HepG2 (cell line): ENCODE results near the gene APBA1.

Experiments used
- BRF2 ChIP-seq: sonication (generic); formaldehyde crosslinking; IDR thresholded peaks from 2 replicates; pipeline ENCODE4 v1.8.1; 2022; ENCODE audit warnings: mild to moderate bottlenecking, missing genetic modification reagents
- GTF2F1 ChIP-seq: fragments of 150-350 bp; IDR thresholded peaks from 2 replicates; pipeline ENCODE4 v1.6.1; 2014; ENCODE audit warnings: low read length
- JUN ChIP-seq: sonication (generic); formaldehyde crosslinking; IDR thresholded peaks from 2 replicates; pipeline ENCODE4 v1.4.0; 2020; ENCODE audit warnings: mild to moderate bottlenecking, missing genetic modification reagents
- JUNB ChIP-seq: sonication (generic); formaldehyde crosslinking; IDR thresholded peaks from 2 replicates; pipeline ENCODE4 v1.8.0; 2022; ENCODE audit warnings: missing genetic modification reagents, mild to moderate bottlenecking, borderline replicate concordance
- MAFK ChIP-seq, 2 experiments: IDR thresholded peaks in 1 of 2; conservative IDR thresholded peaks in 1 of 2; 2 replicates each; pipeline ENCODE4 v1.6.1; 2011; ENCODE audit warnings: improper control_type of control experiment in 2 of 2, low read length in 2 of 2
- RELA ChIP-seq: sonication (generic); formaldehyde crosslinking; IDR thresholded peaks from 2 replicates; pipeline ENCODE4 v1.4.0; 2020; ENCODE audit warnings: missing genetic modification reagents
- SNAPC2 ChIP-seq: sonication (generic); formaldehyde crosslinking; IDR thresholded peaks from 2 replicates; pipeline ENCODE4 v1.8.1; 2022; ENCODE audit warnings: mild to moderate bottlenecking, missing genetic modification reagents
- TF ChIP-seq, protein P1 (sequence below): IDR thresholded peaks from 2 replicates; pipeline ENCODE4 v1.6.1; 2016

GRCh38 chr9:69496846-69497450 lies 175.2 kb downstream of the APBA1 start:
- TF ChIP-seq BRF2 (CRISPR knock-in tag) (no peak), MAFK (conservative IDR thresholded peaks at IDR 0.05 in 1 of 2, IDR thresholded peaks at IDR 0.05 in 1 of 2; ENCODE audit: low read length in 2 of 2) (0 out of 4 replicates have a peak, but pooled peaks of 1 of the 2 experiments have one; percentile 23), JUNB (CRISPR knock-in tag) (no peak), JUN (no peak), SNAPC2 (CRISPR knock-in tag) (no peak), RELA (no peak), GTF2F1 (no peak)
- TF ChIP-seq, protein P1, sequence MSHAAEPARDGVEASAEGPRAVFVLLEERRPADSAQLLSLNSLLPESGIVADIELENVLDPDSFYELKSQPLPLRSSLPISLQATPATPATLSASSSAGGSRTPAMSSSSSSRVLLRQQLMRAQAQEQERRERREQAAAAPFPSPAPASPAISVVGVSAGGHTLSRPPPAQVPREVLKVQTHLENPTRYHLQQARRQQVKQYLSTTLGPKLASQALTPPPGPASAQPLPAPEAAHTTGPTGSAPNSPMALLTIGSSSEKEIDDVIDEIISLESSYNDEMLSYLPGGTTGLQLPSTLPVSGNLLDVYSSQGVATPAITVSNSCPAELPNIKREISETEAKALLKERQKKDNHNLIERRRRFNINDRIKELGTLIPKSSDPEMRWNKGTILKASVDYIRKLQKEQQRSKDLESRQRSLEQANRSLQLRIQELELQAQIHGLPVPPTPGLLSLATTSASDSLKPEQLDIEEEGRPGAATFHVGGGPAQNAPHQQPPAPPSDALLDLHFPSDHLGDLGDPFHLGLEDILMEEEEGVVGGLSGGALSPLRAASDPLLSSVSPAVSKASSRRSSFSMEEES = no peak
